Motor neuron (in vitro differentiated cells): ENCODE data around the gene SPATA13. TPM values are rescaled to one million over a fixed set of nuclear protein-coding genes. Genes with fewer than 3 reads are reported as not detected.

Source experiments
- ATAC-seq, 8 experiments: fragments of 200-7000 bp; cut with Tn5 transposase; replicated peaks in 6 of 8; 2 replicates each; pipeline ENCODE4 v1.8.0; 2021; ENCODE audit warnings: mild to moderate bottlenecking in 8 of 8, moderate library complexity in 8 of 8
- H3K27ac ChIP-seq, 2 donors: fragments of 250-450 bp; sonication (Bioruptor Pico); 2 replicates each; pipeline ENCODE4 v1.9.0; 2021; ENCODE audit warnings: antibody characterized with exemption in 2 of 2, mild to moderate bottlenecking in 2 of 2, moderate library complexity in 1 of 2
- H3K4me1 ChIP-seq, 2 donors: fragments of 250-450 bp; sonication (Bioruptor Pico); replicated peaks in 1 of 2; 2 replicates each; pipeline ENCODE4 v1.6.1; 2021; ENCODE audit warnings: antibody characterized with exemption in 2 of 2, mild to moderate bottlenecking in 2 of 2, moderate library complexity in 1 of 2
- H3K4me3 ChIP-seq, 5 donors: fragments of 250-450 bp; sonication (Bioruptor Pico); 2 replicates each; pipeline ENCODE4 v1.9.0; 2021; ENCODE audit warnings: antibody characterized with exemption in 5 of 5, mild to moderate bottlenecking in 5 of 5, moderate library complexity in 4 of 5
- WGBS, 10 experiments: fragments of 450-650 bp; shearing (Covaris generic); methylation state at CpG; one replicate each; pipeline ENCODE4 v1.0.0; 2022; 5-methylcytosine and 5-hydroxymethylcytosine counted together
- in situ Hi-C, 9 experiments: fragments of 400-800 bp; cut with MboI; loops; one replicate each; pipeline ENCODE4 v1.15.0; 2021; ENCODE audit warnings: low sequenced_read_pairs in 9 of 9, low pct_unique_long_range_greater_than_20kb in 2 of 9; ENCODE audit not compliant: unreplicated experiment in 9 of 9
- total RNA-seq, 8 experiments: library from RNA; unstranded; fragments of 300-600 nt; gene quantifications; 2 replicates each; pipeline versions ENCODE4 v1.2.3 to v1.2.4, GENCODE V29; 2022

SPATA13 gene
- total RNA-seq, 8 experiments from 2014 or later = 1.3 to 25.2 (median 8.8) TPM

GRCh38 chr13:24145674-24146073 lies 14.8 kb upstream of the SPATA13 start:
- peaks cover 12 to 22% of the 10 kb centered on the region in 2 donors for H3K4me1 ChIP-seq
- WGBS, 10 experiments = 51 to 100% (median 84%) methylated on average over 1 to 4 of the region's 7 CpGs; no CpG with 5 or more reads in 4 of the 10 experiments
- H3K27ac ChIP-seq = no peak overlapping the region
- in situ Hi-C loops = no loop called here
- no peak for ATAC-seq
- H3K4me3 ChIP-seq = no peak overlapping the region

GRCh38 chr13:24146961-24147569 lies 13.5 kb upstream of the SPATA13 start:
- in situ Hi-C loops = no loop called here
- H3K4me3 ChIP-seq = no peak overlapping the region
- peaks cover 12 to 15% of the 10 kb centered on the region in 2 donors for H3K4me1 ChIP-seq
- WGBS, 10 experiments = 78 to 100% (median 83%) methylated on average over 1 to 7 of the region's 7 CpGs; no CpG with 5 or more reads in 1 of the 10 experiments
- ATAC-seq = peak in 1 of 8 experiments; percentile 10
- H3K27ac ChIP-seq = no peak overlapping the region

- no peak for ATAC-seq
- Histone ChIP-seq H3K4me3 (no peak overlapping the region), H3K27ac (no peak overlapping the region), H3K4me1 (peaks cover 12% of the 10 kb centered on the region in 2 donors)
- in situ Hi-C loops = no loop called here
- 51 to 100% (median 79%) methylated on average over 2 to 6 of the region's 6 CpGs; no CpG with 5 or more reads in 2 of the 10 experiments for WGBS, 10 experiments
Measured at GRCh38 chr13:24147570-24147963, 13.0 kb upstream of the SPATA13 start.

- peak; percentile 94 to 99 (median 97) for ATAC-seq
- WGBS, 10 experiments = 14 to 75% (median 43%) methylated on average over 2 to 6 of the region's 6 CpGs; no CpG with 5 or more reads in 1 of the 10 experiments
- Histone ChIP-seq H3K27ac (no peak overlapping the region), H3K4me1 (peaks cover 12 to 16% of the 10 kb centered on the region in 2 donors), H3K4me3 (no peak overlapping the region)
- in situ Hi-C loops = no loop called here
Measured at GRCh38 chr13:24148414-24149235, 11.9 kb upstream of the SPATA13 start.

- in situ Hi-C loops = no loop called here
Measured at GRCh38 chr13:24149246-24150032, 11.1 kb upstream of the SPATA13 start.

GRCh38 chr13:24150572-24150971 lies 9.9 kb upstream of the SPATA13 start:
- ATAC-seq = no peak
- in situ Hi-C loops = no loop called here
- H3K4me1 ChIP-seq = peaks cover 6 to 11% of the 10 kb centered on the region in 2 donors
- no peak overlapping the region for H3K4me3 ChIP-seq
- H3K27ac ChIP-seq = no peak overlapping the region
- 74 to 100% (median 79%) methylated on average over 1 to 3 of the region's 3 CpGs; no CpG with 5 or more reads in 6 of the 10 experiments for WGBS, 10 experiments

More at GRCh38 chr13:24149246-24150032, 11.1 kb upstream of the SPATA13 start:
- peak in 2 of 8 experiments; percentile 12 to 15 for ATAC-seq
- WGBS, 10 experiments = 49 to 100% (median 79%) methylated on average over 1 to 7 of the region's 14 CpGs
- Histone ChIP-seq H3K4me1 (peaks cover 12 to 16% of the 10 kb centered on the region in 2 donors), H3K27ac (no peak overlapping the region), H3K4me3 (no peak overlapping the region)

GRCh38 chr13:24151864-24152263 lies 8.7 kb upstream of the SPATA13 start:
- no peak for ATAC-seq
- 80 to 100% (median 86%) methylated on average over 1 to 2 of the region's 2 CpGs; no CpG with 5 or more reads in 6 of the 10 experiments for WGBS, 10 experiments

GRCh38 chr13:24152292-24153214 lies 8.0 kb upstream of the SPATA13 start:
- WGBS, 10 experiments = 71 to 96% (median 88%) methylated on average over 1 to 10 of the region's 11 CpGs; no CpG with 5 or more reads in 1 of the 10 experiments
- no peak overlapping the region for H3K4me3 ChIP-seq
- H3K27ac ChIP-seq = no peak overlapping the region
- in situ Hi-C loops = no loop called here
- H3K4me1 ChIP-seq = peaks cover 7 to 8% of the 10 kb centered on the region in 2 donors
- no peak for ATAC-seq

More at GRCh38 chr13:24151864-24152263, 8.7 kb upstream of the SPATA13 start:
- Histone ChIP-seq H3K27ac (no peak overlapping the region), H3K4me3 (no peak overlapping the region), H3K4me1 (peaks cover 6 to 7% of the 10 kb centered on the region in 2 donors)
- in situ Hi-C loops = no loop called here

GRCh38 chr13:24153347-24153746 lies 7.2 kb upstream of the SPATA13 start:
- Histone ChIP-seq H3K4me3 (no peak overlapping the region), H3K27ac (no peak overlapping the region), H3K4me1 (peaks cover 14% of the 10 kb centered on the region in 2 donors)
- in situ Hi-C loops = no loop called here
- no peak for ATAC-seq
- WGBS, 10 experiments = 73 to 100% (median 95%) methylated on average over 1 to 3 of the region's 3 CpGs; no CpG with 5 or more reads in 4 of the 10 experiments

GRCh38 chr13:24153979-24154701 lies 6.4 kb upstream of the SPATA13 start:
- Histone ChIP-seq H3K4me1 (peaks cover 16 to 19% of the 10 kb centered on the region in 2 donors), H3K4me3 (no peak overlapping the region), H3K27ac (no peak overlapping the region)
- WGBS, 10 experiments = 60 to 96% (median 90%) methylated on average over 2 to 5 of the region's 5 CpGs; no CpG with 5 or more reads in 1 of the 10 experiments
- no peak for ATAC-seq
- in situ Hi-C loops = no loop called here

- no peak overlapping the region for H3K4me3 ChIP-seq
- ATAC-seq = no peak
- H3K4me1 ChIP-seq = peaks cover 30 to 39% of the 10 kb centered on the region in 2 donors
- no peak overlapping the region for H3K27ac ChIP-seq
- WGBS, 10 experiments = 0 to 100% (median 69%) methylated on average over 1 to 5 of the region's 5 CpGs; no CpG with 5 or more reads in 2 of the 10 experiments
- in situ Hi-C loops = no loop called here
Measured at GRCh38 chr13:24159357-24159756, 1.2 kb upstream of the SPATA13 start.
